ENCODE measurements around the gene TOR4A.
"Not testable (repeated sequence)": the region's sequence is repeated elsewhere in the genome, so short reads cannot be mapped to it uniquely, and the experiment has no call there.

The TOR4A gene

GRCh38 chr9:137235424-137236237 lies 41.9 kb upstream of the TOR4A start:
- Mint-ChIP-seq H3K4me1 (ENCODE audit: low read depth) (peaks cover 21% of the 10 kb centered on the region), H3K4me3 (no peak overlapping the region), H3K36me3 (ENCODE audit: low read depth) (no peaks in the 10 kb centered on the region), H3K27ac (no peak overlapping the region), H3K9me3 (no peaks in the 10 kb centered on the region), H3K27me3 (no peaks in the 10 kb centered on the region)

- Mint-ChIP-seq H3K36me3 (ENCODE audit: low read depth) (peaks cover 4% of the 10 kb centered on the region), H3K9me3 (no peaks in the 10 kb centered on the region), H3K4me1 (ENCODE audit: low read depth) (peaks cover 21% of the 10 kb centered on the region), H3K27me3 (no peaks in the 10 kb centered on the region), H3K27ac (no peak overlapping the region), H3K4me3 (no peak overlapping the region)
These were observed 41.1 kb upstream of the TOR4A start for GRCh38 chr9:137236238-137236935.

DNA sequence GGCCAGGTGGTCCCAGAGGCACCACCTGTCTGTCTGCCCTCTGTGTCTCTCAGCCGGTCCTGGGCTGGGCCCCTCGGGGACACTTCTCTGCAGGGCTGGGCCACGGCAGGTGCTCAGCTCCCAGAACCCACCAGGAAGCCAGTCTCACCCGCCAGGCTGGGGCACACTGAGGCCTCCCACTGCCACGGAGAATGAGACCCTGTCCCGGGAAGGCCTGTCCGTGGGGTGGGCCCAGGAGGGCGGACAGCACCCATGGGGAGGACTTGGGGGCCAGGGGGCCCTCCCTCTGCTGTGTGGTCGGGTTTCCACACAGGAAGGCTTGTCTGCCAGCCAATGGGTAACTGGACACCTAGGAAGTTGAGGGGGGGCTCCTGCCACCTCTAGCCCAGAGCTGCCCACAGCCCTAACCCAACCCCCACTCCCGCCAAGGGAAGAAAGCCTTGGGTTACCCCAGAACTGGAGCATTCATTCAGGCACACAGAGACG lies 40.5 kb upstream of the TOR4A start:
- no peak overlapping the region for H3K27ac Mint-ChIP-seq
- H3K9me3 Mint-ChIP-seq = no peaks in the 10 kb centered on the region
- peaks cover 7% of the 10 kb centered on the region for H3K36me3 Mint-ChIP-seq (ENCODE audit: low read depth)
- peaks cover 21% of the 10 kb centered on the region for H3K4me1 Mint-ChIP-seq (ENCODE audit: low read depth)
- no peaks in the 10 kb centered on the region for H3K27me3 Mint-ChIP-seq
- H3K4me3 Mint-ChIP-seq = no peak overlapping the region

DNA sequence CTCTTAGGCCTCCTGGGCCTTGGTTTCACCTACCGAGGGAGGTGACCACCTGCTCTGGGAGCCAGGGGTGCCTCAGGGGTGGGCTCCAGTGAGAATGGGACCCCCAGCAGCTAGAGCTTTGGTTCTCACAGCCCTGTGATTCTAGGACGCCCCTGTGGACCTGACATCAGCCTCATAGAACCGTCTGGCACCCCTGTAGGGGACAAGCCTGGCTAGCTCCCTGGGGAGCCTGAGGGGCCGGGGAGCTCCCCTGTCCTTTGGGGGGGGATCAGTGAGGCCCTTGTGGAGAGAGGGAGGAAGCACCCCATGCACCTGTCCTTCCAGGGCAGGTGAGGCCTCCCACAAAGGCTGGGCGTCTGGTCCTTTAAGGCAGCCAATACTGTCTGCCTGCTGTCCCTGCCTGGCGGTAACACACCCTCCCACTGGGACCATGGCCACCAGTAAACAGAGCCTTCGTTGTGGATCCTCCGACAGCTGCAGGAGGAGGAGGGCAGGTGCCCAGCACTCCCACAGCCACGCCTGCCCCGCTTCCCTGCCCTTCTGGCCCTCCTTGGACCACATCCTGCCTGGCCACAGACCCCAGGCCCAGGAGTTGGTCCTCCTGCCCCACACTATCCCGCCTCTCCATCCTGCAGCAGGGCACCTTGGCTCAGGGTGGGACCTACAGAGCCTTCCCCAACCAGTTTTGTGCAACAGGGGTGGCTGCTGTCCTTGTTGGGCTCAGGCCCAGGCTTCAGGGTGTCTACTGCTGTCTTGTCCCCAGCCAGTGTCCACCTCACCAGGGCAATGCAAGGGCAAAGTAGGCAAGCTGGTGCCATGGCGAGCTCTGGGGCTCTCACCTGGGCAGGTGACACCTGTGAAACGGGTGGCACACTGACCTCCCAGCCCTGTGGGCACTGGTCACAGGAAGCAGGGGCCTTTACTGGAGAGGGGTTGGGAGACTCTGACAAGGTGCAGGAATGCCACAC lies 39.5 kb upstream of the TOR4A start:
- Mint-ChIP-seq H3K9me3 (no peaks in the 10 kb centered on the region), H3K27ac (no peak overlapping the region), H3K27me3 (no peaks in the 10 kb centered on the region), H3K4me1 (ENCODE audit: low read depth) (peaks cover 32% of the 10 kb centered on the region), H3K4me3 (no peak overlapping the region), H3K36me3 (ENCODE audit: low read depth) (peaks cover 17% of the 10 kb centered on the region)

DNA sequence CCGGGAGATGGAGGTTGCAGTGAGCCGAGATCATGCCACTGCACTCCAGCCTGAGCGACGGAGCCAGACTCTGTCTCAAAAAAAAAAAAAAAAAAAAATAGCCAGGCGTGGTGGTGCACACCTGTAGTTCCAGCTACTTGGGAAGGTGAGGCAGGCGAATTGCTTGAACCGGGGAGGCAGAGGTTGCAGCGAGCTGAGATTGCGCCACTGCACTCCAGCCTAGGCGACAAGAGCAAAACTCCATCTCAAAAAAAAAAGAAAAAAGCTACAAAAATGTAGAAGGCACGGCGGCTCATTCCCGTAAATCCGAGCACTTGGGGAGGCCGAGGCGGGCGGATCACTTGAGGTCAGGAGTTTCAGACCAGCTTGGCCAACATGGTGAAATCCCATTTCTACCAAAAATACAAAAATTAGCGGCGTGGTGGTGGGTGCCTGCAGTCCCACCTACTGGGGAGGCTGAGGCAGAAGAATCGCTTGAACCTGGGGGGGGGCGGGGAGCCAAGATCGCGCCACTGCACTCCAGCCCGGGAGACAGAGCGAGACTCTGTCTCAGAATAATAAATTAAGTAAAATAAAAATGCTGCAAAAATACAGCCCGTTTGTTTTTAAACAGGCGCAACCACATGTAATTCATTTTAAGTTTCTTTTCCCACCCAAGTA lies 37.9 kb upstream of the TOR4A start:
- not testable (repeated sequence) for H3K9me3 Mint-ChIP-seq, H3K27me3 Mint-ChIP-seq
- Mint-ChIP-seq H3K36me3 (ENCODE audit: low read depth) (peaks cover 27% of the 10 kb centered on the region), H3K27ac (peak overlapping the region; percentile 61), H3K4me3 (peak overlapping the region; percentile 82), H3K4me1 (ENCODE audit: low read depth) (peaks cover 36% of the 10 kb centered on the region)

DNA sequence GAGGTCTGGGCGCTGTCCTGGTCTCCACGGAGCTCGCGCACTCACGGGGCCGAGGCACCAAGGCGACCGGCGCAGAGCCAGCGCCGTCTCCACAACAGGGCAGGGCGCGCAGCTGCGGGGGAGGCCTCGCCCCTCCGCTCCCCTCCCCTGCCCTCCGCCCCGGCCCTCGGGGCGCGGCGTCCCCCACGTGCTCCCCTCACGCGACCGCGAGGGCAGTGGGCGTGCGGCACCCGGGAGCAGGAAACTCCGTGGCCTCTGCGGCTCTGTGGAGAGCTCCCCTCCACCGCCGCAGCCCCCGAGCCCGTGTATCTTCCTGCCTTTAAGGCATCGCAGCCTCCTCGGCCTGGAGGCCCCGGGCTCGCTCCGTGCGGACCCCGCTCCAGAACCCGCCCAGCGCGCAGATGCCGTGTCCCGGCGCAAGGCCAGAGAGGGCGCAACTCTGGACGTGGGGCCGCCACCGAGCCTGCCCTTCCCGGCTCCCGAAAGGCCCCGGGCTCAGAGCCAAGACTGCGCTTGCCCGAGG lies 37.1 kb upstream of the TOR4A start:
- Mint-ChIP-seq H3K27ac (peak overlapping the region; percentile 61), H3K27me3 (no peaks in the 10 kb centered on the region)

GRCh38 chr9:137240841-137241489 lies 36.6 kb upstream of the TOR4A start, which contains the start of gene TUBB4B:
TSS of gene TUBB4B (plus strand) at chr9:137241287. CDS start at chr9:137241361, 74 bp downstream.
- no peaks in the 10 kb centered on the region for H3K9me3 Mint-ChIP-seq

More for the DNA sequence above, 37.1 kb upstream of the TOR4A start:
- H3K36me3 Mint-ChIP-seq (ENCODE audit: low read depth) = peaks cover 27% of the 10 kb centered on the region
- no peaks in the 10 kb centered on the region for H3K9me3 Mint-ChIP-seq
- peaks cover 36% of the 10 kb centered on the region for H3K4me1 Mint-ChIP-seq (ENCODE audit: low read depth)
- H3K4me3 Mint-ChIP-seq = peak overlapping the region; percentile 82

DNA sequence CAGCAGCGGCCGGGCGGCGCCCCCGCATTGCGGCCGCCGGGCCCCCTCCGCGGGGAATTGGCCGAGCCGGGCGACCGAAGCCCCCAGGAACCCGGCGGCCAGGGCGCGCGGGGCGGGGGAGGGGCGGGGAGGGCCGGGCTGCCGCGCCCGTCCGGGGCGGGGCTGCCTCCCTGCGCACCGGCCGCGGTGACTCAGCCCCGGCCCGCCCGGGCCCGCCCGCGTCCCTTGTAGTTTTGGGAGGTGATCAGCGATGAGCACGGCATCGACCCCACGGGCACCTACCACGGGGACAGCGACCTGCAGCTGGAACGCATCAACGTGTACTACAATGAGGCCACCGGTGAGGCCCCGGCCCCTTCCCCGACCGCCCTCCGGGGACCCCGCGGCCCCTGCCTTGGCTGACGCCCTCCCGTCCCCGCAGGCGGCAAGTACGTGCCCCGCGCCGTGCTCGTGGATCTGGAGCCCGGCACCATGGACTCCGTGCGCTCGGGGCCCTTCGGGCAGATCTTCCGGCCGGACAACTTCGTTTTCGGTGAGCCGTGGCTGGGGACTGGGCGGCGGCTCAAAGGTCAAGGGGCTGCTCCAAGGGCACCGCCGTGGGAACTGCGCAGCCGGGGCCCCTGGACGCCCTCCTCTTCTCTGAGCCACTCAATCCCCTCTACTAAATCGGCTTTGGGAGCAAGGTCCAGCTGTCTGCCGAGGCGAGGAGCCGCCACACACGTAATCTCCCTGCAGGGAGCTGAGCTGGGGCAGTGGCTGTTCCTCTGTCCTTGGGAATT lies 35.8 kb upstream of the TOR4A start:
- Mint-ChIP-seq H3K36me3 (ENCODE audit: low read depth) (peaks cover 27% of the 10 kb centered on the region), H3K9me3 (no peaks in the 10 kb centered on the region), H3K4me1 (ENCODE audit: low read depth) (peaks cover 36% of the 10 kb centered on the region), H3K27me3 (no peaks in the 10 kb centered on the region), H3K27ac (peak overlapping the region; percentile 61), H3K4me3 (peak overlapping the region; percentile 89)

More at GRCh38 chr9:137240841-137241489, 36.6 kb upstream of the TOR4A start, which contains the start of gene TUBB4B:
- H3K4me1 Mint-ChIP-seq (ENCODE audit: low read depth) = peaks cover 36% of the 10 kb centered on the region
- peak within 1 kb of the TSS; percentile 89 for H3K4me3 Mint-ChIP-seq
- H3K27me3 Mint-ChIP-seq = no peaks in the 10 kb centered on the region
- H3K36me3 Mint-ChIP-seq (ENCODE audit: low read depth) = peaks cover 27% of the 10 kb centered on the region
- H3K27ac Mint-ChIP-seq = peak within 1 kb of the TSS; percentile 96

DNA sequence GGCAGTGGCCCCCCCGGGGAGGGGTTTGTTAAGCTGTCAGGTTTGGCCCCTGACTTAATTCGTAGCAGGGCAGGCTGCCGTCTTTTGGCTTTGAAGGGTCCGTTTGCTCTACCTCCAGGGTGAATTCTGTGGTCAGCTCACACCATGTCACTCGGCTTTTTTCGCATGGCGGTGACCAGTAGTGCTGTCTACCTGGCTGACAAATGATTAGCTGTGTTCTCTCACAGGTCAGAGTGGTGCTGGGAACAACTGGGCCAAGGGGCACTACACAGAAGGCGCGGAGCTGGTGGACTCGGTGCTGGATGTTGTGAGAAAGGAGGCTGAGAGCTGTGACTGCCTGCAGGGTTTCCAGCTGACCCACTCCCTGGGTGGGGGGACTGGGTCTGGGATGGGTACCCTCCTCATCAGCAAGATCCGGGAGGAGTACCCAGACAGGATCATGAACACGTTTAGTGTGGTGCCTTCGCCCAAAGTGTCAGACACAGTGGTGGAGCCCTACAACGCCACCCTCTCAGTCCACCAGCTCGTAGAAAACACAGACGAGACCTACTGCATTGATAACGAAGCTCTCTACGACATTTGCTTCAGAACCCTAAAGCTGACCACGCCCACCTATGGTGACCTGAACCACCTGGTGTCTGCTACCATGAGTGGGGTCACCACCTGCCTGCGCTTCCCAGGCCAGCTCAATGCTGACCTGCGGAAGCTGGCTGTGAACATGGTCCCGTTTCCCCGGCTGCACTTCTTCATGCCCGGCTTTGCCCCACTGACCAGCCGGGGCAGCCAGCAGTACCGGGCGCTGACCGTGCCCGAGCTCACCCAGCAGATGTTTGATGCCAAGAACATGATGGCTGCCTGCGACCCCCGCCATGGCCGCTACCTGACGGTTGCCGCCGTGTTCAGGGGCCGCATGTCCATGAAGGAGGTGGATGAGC lies 35.0 kb upstream of the TOR4A start:
- H3K27me3 Mint-ChIP-seq = no peaks in the 10 kb centered on the region
- peaks cover 27% of the 10 kb centered on the region for H3K36me3 Mint-ChIP-seq (ENCODE audit: low read depth)
- peak overlapping the region; percentile 85 for H3K4me3 Mint-ChIP-seq
- no peaks in the 10 kb centered on the region for H3K9me3 Mint-ChIP-seq
- H3K27ac Mint-ChIP-seq = peak overlapping the region; percentile 61
- H3K4me1 Mint-ChIP-seq (ENCODE audit: low read depth) = peaks cover 33% of the 10 kb centered on the region

DNA sequence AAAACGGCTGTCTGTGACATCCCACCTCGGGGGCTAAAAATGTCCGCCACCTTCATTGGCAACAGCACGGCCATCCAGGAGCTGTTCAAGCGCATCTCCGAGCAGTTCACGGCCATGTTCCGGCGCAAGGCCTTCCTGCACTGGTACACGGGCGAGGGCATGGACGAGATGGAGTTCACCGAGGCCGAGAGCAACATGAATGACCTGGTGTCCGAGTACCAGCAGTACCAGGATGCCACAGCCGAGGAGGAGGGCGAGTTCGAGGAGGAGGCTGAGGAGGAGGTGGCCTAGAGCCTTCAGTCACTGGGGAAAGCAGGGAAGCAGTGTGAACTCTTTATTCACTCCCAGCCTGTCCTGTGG lies 34.3 kb upstream of the TOR4A start:
- Mint-ChIP-seq H3K27ac (peak overlapping the region; percentile 55), H3K4me3 (peak overlapping the region; percentile 85), H3K4me1 (ENCODE audit: low read depth) (peaks cover 29% of the 10 kb centered on the region), H3K36me3 (ENCODE audit: low read depth) (peaks cover 27% of the 10 kb centered on the region)
- H3K9me3 Mint-ChIP-seq, H3K27me3 Mint-ChIP-seq: not testable (repeated sequence)

GRCh38 chr9:137243626-137244485 lies 33.7 kb upstream of the TOR4A start:
- Mint-ChIP-seq H3K27ac (peak overlapping the region; percentile 55), H3K36me3 (ENCODE audit: low read depth) (peaks cover 27% of the 10 kb centered on the region), H3K9me3 (no peaks in the 10 kb centered on the region), H3K4me1 (ENCODE audit: low read depth) (peaks cover 24% of the 10 kb centered on the region), H3K27me3 (no peaks in the 10 kb centered on the region), H3K4me3 (peak overlapping the region; percentile 85)

Data from stimulated activated naive CD8-positive, alpha-beta T cell treated with anti-CD3 and anti-CD28 coated beads, Interleukin-15, Interleukin-2, amounts not matched to agents 100 ng/mL and 50 ng/mL, for 24 hours (primary cell).